HG03066 (cell line): Measurements from ENCODE around the gene ARMC5.
"Not testable (repeated sequence)": the region's sequence is repeated elsewhere in the genome, so short reads cannot be mapped to it uniquely, and the experiment has no call there.

Experiments used
- ATAC-seq: cut with Tn5 transposase; IDR thresholded peaks from one replicate; pipeline ENCODE4 v1.9.1; 2021; ENCODE audit warnings: low read depth; ENCODE audit not compliant: unreplicated experiment

Gene ARMC5, protein sequence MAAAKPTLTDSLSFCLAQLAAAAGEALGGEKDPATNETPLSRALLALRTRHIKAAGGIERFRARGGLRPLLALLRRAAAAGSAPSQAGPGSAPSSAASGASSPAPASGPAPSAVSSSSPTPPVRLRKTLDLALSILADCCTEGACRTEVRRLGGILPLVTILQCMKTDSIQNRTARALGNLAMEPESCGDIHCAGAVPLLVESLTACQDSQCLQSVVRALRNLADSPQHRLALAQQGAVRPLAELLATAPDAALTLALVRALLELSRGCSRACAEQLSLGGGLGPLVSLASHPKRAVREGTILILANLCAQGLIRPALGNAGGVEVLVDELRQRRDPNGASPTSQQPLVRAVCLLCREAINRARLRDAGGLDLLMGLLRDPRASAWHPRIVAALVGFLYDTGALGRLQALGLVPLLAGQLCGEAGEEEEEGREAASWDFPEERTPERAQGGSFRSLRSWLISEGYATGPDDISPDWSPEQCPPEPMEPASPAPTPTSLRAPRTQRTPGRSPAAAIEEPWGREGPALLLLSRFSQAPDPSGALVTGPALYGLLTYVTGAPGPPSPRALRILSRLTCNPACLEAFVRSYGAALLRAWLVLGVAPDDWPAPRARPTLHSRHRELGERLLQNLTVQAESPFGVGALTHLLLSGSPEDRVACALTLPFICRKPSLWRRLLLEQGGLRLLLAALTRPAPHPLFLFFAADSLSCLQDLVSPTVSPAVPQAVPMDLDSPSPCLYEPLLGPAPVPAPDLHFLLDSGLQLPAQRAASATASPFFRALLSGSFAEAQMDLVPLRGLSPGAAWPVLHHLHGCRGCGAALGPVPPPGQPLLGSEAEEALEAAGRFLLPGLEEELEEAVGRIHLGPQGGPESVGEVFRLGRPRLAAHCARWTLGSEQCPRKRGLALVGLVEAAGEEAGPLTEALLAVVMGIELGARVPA

DNA sequence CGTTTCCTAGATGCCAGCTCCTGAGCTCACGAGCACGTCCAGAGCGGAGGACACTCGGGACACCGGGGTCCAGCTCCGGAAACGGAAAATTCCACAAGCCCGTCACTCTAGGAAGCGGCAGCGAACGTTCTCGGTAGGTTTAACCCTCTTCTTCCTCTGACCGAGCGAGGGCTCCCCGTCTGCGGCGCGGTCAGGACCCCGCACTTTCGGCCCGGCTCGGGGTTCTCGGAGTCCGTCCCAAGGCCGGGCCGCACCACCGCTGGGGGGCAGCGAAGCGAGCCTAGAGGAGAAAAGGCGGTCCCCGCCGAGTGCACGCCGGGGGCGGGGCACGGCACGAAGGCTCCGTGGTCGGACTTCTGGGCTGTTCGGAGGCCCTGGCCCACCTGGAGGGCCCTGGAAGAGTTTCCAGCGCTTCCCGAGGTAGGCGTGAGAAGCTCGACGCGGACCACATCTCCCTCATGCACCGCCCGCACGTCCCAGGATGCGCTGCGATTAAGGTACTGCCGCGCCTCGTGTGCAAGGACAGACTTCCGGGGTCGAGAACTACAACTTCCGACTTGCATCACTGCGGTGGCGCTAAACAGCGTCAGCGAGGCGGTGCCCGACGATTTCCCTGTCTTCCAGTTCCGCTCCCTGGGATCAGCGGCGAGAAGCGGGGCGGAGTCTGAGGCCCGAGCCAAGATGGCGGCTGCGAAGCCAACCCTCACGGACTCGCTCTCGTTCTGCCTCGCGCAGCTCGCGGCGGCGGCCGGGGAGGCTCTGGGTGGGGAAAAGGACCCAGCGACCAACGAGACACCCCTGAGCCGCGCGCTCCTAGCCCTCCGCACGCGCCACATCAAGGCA lies at the start of gene ARMC5:
ARMC5 (plus strand) TSS at position 658 of the 843 bp plus-strand sequence; CDS start at position 682, 24 bp downstream.
- peak; percentile 75 for ATAC-seq

GRCh38 chr16:31410082-31410481 lies 49.2 kb upstream of the ARMC5 start:
- no peak for ATAC-seq

DNA sequence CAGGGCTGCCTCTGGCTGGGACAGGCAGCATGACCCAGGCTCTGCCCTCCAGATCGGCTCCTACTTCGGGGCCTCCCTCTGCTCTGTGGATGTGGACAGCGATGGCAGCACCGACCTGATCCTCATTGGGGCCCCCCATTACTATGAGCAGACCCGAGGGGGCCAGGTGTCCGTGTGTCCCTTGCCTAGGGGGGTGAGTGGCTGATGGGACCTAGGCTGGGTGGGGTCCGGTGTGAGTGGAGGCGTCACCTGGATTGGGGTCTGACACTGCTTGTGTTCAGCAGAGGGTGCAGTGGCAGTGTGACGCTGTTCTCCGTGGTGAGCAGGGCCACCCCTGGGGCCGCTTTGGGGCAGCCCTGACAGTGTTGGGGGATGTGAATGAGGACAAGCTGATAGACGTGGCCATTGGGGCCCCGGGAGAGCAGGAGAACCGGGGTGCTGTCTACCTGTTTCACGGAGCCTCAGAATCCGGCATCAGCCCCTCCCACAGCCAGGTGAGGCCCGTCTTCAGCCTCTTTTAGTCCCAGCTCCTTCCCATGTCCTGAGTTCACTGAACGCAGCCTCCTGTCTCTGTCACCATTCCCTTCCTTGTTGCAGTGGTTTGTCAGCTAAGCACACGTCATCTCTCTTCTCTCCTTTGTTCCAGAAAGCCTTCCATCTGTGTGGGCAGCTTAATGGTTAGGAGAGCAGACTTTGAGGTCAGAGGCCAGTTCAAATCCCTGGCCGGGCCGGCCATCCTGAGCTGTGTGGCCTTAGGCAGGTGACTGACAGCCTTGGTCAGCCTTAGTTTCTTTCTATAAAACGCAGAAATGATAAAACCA lies 48.1 kb upstream of the ARMC5 start:
- ATAC-seq = no peak

DNA sequence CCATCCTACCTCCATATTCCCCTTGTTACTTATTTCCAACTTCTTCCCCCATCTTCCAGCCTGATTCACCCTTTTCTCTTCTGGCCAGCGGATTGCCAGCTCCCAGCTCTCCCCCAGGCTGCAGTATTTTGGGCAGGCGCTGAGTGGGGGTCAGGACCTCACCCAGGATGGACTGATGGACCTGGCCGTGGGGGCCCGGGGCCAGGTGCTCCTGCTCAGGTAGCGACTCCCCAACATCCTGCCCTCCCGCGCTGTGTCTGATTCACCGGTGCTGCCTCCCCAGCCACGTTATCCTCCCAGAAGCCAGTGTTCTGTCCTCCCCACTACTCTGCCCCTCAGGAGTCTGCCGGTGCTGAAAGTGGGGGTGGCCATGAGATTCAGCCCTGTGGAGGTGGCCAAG lies 46.6 kb upstream of the ARMC5 start:
- no peak for ATAC-seq

- no peak for ATAC-seq
Observed at GRCh38 chr16:31413381-31413780, 45.9 kb upstream of the ARMC5 start.

- no peak for ATAC-seq
Observed at GRCh38 chr16:31413943-31414342, 45.4 kb upstream of the ARMC5 start.

- no peak for ATAC-seq
Observed at GRCh38 chr16:31414706-31415105, 44.6 kb upstream of the ARMC5 start.

- no peak for ATAC-seq
Observed at GRCh38 chr16:31416371-31416770, 42.9 kb upstream of the ARMC5 start.

GRCh38 chr16:31417036-31417435 lies 42.3 kb upstream of the ARMC5 start:
- ATAC-seq = not testable (repeated sequence)

- ATAC-seq = no peak
Observed at GRCh38 chr16:31417916-31418315, 41.4 kb upstream of the ARMC5 start.

- no peak for ATAC-seq
Observed at GRCh38 chr16:31420037-31420436, 39.3 kb upstream of the ARMC5 start.

- no peak for ATAC-seq
Observed at GRCh38 chr16:31421587-31421986, 37.7 kb upstream of the ARMC5 start.

- no peak for ATAC-seq
Observed at GRCh38 chr16:31423241-31423640, 36.1 kb upstream of the ARMC5 start.

GRCh38 chr16:31423801-31424200 lies 35.5 kb upstream of the ARMC5 start:
- ATAC-seq = no peak

GRCh38 chr16:31427441-31428278 lies 31.6 kb upstream of the ARMC5 start:
- ATAC-seq = no peak

DNA sequence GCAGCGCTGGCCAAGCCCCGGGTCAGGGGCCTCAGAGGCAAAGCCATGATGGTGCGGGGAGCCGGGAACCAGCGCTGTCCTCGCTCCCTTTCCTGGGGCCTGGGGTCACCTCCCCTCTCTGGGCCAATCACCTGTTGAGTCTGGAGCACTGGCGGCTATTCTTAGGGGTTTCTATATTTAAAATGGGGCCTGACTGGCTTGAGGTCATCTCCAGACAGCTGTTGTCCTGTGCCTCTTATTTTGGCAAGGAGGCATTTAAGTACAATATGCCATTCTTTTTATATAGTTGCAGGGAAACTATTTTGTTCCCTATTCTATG lies 31.1 kb upstream of the ARMC5 start, which contains the start of gene COX6A2:
COX6A2 (minus strand) TSS at position 82 of the 319 bp plus-strand sequence; CDS start at position 47, 35 bp downstream.
- no peak for ATAC-seq

GRCh38 chr16:31428638-31429247 lies 30.6 kb upstream of the ARMC5 start:
- no peak for ATAC-seq

- ATAC-seq = no peak
Observed at GRCh38 chr16:31429314-31429713, 30.0 kb upstream of the ARMC5 start.
